ENCODE data around the gene COL4A2.

- TF ChIP-seq CTCF (IDR thresholded peaks at IDR 0.05) (no peak), POLR2A (IDR thresholded peaks at IDR 0.05) (no peak), POLR2AphosphoS5 (IDR thresholded peaks at IDR 0.05; ENCODE audit: insufficient read depth in 1 of 2, low read depth in 1 of 2) (no peak)
Observed at GRCh38 chr13:110407021-110407420, 99.9 kb downstream of the COL4A2 start.

All from vagina (tissue), 2 donors.